SK-N-MC (cell line): ENCODE results near the gene MRTFB.

Experiments
- EZH2 ChIP-seq: fragments of 200-600 bp; sonication (generic); IDR thresholded peaks from one replicate; pipeline ENCODE4 v1.6.1; 2017; ENCODE audit warnings: antibody characterized with exemption
- POLR2AphosphoS5 ChIP-seq: IDR thresholded peaks from 2 replicates; pipeline ENCODE4 v1.6.1; 2012; ENCODE audit warnings: mild to moderate bottlenecking, low read depth, low read length, borderline replicate concordance

DNA sequence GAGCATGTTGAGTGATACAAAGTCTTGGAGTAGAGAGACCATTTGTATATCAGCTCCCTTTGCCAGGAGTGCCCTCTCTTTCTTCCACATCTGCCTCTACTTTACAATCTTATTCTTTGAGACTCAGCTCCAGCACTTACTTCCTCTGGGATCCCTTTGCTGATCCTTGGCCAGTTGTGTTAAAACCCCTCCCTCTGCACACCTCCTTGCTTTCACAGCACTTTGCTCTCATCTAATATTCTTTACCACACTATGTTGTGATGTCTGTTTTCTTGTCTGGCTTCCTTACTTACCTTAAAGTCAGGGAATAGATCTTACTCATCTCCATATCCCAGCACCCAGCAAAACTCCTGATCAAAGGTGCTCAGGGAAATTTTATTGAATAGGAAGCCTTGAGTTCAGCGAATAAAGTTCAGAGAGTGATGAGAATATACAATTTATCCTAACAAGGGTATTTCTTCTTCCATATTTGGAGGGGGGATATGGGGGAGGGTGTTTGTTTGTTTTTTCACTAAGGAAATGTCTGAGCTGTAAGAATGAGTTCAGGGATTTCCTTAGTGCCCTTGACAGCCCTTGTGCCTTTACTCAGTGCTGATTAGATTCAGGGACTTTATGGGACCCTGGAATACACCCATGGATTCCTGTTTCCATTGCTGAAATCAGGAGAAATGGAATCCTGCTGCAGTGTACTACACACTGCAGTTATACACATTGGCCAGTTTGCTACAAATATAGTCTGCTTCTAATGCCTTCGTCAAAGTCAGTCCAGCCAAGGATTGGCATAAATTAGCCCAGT is 32.0 kb downstream of the MRTFB start:
- no peak for TF ChIP-seq POLR2AphosphoS5
- TF ChIP-seq EZH2: no peak
